HG03039 (cell line): ENCODE results near the gene PROX2.

ENCODE experiments used
- ATAC-seq: cut with Tn5 transposase; IDR thresholded peaks from one replicate; pipeline ENCODE4 v1.9.1; 2021; ENCODE audit warnings: mild to moderate bottlenecking, moderate library complexity; ENCODE audit not compliant: unreplicated experiment

The PROX2 gene

DNA sequence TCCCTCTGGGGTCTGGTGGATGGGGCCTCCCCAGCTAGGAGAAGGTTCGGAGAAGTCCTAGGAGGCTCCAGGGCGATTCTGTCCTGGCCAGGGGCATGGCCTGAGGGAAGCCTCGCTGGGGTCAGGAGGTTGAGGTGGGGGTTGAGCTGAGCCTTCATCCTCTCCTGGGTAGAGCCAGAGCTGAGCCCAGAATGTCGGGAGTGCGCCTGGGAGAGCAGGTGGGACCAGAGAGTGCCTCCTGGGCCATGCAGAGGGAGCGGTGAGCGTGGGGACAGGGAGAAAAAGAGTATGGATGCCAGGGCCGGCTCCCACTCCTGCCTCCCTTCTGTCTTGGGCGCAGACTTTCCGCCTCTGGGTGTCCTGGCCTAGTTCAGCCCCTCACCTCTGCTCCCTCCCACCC lies 34.0 kb upstream of the PROX2 start:
- ATAC-seq = no peak

DNA sequence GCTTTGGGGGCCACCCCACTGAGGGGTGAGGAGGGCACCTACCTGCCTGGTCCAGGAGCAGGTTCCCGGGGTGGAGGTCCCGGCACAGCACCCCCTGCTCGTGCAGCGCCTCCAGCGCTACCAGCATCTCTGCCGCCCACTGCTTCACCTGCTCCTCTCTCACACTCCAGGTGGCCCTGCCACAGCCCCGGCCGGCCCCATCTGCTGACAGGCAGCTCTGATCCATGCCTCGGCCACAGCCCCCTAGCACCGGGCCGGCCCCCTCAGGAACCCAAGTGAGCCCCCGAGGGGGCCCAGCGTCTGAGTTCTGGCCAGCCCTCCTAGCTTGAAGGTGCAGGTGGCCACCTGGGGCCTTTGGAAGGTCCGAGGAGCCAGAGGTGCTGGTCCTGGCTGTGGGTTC lies 33.6 kb upstream of the PROX2 start:
- no peak for ATAC-seq

DNA sequence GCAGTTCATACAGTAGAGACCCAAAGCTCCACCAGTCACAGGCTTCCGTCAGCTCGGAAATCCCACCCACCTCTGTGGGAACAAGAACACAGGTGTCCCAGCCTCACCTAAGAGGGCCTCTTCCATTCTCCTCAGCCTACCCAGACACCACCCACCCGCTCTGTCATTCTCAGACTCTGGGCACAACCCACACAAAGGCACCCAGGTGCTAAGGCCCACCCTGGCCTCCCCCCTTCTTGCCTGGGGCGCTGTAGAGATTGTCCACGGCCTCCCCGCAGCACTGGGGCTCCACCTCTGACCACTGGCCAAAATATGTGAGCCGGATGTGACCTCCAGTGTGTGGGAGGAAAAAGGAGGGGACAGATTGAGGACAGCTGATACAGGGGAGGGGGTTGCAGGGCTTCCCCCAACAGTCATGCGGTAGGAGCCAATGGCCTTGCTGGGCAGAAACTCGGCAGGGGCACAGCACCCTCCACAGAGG lies 33.0 kb upstream of the PROX2 start:
- no peak for ATAC-seq

DNA sequence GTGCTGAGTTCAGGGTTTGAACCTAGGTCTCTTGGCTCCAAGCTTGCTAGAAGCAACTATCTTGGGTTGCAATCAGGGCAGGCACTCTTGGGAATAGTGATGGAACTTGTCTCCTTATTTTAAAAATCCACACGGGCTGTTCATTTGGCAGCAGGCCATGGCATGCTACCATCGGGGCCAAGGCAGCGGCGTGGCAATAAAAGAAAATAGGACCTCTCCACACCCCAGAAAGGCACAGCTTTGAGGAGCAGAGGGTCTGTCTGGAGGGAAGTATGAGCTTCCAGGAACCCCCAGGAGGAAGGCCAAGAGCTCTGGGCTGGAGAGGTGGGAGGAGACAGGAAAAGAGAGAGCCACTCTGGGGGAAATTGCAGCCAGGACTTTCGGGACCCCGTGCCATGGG lies 31.8 kb upstream of the PROX2 start:
- ATAC-seq = no peak

DNA sequence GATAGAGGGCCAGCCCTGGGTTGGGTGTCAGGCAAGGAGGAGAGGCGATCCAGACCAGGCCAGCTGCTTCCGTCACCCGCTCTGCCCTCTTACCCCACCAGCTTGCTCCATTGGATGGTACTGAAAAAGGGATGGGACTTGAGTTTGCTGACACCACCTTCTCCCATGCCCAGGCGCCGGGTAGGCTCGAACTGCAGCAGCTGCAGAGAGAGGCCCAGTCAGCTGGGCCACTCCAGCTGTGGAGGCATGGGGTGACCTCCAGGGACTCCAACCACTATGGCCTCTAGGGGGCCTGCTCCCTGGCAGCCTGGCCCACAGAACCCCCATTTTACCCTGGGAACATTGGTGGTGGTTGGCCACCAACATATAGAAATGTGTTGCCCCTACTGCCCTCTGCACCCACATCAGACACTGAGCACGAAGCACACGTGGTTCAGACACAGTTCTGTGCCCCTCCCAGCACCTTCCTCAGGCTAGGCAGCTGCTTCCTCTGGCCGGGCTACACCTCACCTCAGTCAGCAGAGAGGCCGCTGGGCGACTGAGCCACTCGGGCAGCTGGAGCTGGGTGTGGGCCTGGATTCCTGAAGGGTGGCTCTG lies 31.1 kb upstream of the PROX2 start:
- no peak for ATAC-seq

DNA sequence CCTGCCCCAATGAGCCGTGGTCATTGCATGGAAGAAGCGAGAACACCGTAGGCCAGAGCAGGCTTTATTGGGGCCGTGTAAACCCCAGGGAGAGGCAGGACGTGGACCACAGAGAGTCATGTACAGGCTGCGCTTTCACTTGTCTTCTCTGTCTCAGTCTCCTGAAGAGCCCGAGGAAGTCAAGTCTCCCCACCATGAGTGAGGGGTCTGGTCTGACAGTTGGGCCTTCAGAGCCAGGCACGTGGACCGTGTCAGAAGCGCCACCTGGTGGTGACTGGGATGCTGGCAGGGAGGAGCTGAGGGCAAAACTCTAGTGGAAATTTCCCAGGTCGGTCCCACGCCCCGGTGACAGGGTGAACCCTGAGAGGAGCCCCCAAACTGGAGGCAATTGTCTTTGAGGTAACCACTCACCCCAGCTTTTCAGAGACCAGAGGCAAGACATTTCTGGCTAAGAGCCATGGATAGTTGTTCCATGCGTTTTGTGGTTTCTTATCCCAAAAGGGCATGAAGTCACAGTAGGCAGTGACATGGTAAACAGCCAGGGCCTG lies 29.7 kb upstream of the PROX2 start:
- no peak for ATAC-seq

DNA sequence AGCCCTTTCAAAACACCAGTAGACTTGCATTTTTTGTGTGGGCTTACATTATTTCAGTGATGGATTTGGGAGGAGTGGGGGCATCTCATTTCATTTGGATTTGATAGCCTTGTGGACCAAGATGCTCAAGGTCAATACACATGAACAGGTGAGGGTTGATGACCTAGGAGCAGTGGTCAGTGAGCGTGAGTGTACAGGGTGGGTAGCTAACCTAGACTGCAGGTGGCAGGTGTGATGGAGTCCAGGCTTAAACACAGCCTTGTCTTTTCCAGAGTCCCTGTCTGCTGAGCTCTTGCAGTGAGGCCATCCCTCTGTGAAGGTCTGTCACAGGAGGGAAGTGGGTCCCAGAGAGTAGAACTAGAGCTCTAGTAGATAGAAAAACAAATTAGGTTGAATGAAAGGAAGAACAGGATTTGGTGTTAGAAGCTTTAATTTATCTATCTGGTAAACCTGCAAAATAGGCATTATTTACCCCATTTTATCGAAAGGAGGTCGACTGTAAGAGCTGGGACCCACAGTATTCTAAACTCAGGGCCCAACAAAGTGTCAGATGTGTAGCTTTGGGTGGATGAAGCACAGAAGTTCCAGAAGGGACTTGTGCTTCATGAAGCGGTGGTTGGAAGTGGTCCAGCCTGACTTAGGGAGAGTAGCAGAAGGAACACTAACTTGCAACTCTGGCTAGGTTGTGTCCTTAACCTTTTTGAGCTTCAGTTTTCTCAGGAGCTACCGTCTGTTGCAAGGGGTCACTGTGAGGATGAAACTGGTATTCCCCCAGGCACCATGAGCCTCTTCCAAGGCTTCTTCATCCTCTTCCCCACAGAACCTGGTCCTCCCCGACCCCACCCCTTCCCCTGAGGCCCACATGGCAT lies 28.9 kb upstream of the PROX2 start:
- ATAC-seq = no peak

DNA sequence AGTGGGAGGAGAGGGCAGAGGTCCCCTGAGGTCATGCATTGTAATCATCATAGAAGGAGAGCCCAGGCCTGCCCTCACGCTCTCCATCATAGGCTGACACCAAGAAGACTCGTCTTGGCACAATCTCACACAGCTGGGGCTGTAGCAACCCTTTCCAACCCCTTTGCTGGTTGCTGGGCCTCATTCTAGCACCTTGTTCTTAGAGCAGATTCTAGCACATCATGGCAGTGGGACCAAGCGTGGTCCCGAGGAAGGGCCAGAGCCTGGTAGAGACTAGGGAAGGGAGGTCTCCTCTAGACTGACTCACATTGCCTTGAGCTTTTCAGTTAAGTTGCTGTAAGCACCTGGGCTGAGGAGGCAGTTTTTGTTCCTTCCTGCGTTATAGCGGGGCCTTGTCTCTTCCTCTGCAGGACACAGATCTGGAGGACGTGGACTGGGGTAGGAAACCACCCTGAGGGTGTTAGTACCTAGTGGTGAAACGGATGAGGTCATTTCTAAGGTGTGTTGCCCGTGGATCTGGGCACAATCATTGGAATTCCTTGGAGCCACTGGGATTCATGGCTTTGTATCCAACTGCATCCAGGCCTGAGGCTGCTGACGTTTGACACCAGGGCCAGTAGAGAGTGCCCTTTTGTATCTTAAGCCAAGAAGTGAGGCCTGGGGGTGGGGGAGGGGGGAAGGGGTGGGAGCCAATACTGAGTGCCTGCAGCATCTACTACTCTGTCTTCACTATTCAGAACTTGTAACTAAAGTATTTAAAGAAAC lies 27.2 kb upstream of the PROX2 start:
- no peak for ATAC-seq

DNA sequence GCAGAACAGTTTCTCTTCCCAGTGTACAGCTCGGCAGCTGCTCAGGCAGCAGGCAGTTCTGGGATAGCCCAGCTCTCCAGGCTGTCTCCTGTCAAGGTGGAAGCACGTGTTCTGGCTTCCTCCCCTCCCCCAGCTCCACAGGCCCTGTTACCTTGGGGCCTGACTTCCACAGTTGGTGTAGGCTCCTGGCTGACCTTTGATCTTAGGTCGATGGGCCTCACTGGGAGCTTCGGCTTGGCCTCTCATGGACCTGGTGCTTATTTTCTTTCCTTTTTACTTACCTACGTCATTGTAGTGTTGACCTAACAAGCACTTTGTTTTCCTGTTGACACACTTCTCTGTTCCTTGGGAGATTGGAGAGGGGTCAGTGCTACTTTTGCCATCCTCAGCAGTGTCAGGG lies 22.7 kb upstream of the PROX2 start:
- ATAC-seq = no peak

DNA sequence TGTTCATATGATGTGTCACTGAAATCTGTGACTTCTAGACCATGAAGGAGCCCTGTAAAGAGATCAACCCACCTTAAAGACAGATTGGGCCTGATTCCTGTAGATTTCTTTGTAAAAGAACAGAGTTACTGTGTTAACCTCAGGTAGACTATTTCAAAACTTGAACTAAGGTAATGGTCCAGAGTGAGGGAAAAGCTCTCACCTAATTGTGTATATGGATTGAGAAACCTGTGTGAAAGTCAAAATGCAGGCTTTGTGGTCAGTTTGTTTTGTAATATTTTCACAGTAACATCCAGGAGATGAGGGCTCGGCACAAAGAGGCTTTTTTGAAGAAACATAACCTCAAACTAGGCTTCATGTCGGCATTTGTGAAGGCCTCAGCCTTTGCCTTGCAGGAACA lies 22.1 kb upstream of the PROX2 start:
- ATAC-seq = no peak

DNA sequence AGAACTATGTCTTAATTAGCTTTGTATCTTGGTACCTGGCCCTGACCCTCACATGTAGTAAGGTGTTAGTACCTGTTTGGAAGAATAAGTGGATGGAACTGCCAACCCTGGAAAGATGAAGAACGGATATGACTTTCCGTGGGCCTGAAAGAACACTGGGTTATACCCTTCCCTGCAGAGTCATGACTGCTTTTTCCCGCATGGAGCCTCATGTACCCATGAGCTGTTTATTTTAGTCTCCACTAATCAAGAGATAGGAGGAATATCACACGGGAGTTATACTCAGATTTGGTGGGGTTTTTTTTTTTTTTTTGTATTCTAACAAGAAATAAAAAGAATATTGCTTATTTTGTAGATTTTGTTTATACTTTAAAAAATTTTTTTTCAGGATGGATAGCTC lies 21.7 kb upstream of the PROX2 start:
- no peak for ATAC-seq

DNA sequence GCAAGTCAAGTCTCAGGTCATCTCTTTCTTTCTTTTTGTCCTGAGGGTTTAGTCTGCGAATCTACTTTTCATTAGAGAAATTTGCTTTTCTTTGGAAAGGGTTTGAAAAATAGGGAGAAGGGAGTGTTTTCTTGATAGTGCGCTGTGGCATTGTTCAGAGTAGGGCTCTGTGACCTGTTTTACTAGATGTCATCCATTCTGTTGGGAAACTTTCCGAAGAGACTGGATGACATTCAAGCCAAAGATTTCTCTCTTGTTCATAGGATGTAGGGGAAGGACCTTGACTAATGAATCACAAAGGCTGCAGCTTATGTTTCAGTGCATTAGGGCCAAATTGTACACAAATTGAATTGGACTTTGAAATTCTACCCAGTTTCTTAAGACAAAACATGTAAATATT lies 20.5 kb upstream of the PROX2 start:
- ATAC-seq = no peak

DNA sequence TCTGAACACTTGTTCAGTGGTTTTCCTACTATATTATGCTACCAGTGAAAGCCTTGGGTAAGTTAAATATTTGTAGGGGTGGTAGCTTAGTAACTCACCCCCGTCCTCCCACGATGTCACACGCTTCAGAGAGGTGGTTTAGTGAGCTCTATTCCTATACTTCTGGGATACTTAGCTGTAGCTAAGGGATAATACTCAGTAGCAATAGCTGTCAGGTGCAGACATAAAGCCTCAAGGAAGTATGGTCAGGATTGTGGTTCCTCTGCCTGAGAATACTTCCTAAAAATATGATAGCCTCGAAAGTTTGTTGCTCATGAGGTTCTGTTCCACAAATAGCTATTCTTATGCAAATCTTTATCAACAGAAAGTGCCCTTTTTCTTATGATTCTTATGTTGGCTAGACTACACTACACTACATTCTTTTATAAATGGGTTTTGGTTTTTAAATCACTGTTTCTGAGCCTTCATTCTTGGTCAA lies 17.7 kb upstream of the PROX2 start:
- no peak for ATAC-seq

DNA sequence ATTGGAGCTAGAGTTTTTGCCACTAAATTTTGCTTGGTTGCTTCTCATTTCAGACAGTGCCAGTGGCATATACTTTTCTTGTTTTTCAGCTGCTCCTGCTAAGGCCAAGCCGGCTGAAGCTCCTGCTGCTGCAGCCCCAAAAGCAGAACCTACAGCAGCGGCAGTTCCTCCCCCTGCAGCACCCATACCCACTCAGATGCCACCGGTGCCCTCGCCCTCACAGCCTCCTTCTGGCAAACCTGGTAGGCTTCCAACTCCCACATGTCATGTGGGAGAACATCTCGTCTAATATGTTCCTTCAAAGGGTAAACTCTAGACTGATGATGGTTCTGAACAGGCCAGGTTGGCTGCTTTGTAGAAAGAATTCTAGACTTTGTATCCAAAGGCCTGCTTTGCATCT lies 16.8 kb upstream of the PROX2 start:
- ATAC-seq = no peak

DNA sequence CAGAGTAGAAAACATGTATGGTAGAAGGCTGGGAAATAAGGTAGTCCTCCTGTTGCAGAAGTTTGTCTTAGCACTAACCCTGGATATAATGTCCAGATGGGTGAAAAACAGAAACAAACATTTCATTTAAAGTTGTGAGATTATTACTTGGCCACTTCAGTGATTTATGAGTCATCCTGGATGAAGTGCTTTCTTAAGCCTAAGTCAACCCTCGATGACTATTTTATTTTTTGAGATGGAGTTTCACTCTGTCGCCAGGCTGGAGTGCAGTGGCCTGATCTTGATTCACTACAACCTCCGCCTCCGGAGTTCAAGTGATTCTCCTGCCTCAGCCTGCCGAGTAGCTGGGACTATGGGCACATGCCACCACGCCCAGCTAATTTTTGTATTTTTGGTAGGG lies 15.9 kb upstream of the PROX2 start:
- no peak for ATAC-seq

DNA sequence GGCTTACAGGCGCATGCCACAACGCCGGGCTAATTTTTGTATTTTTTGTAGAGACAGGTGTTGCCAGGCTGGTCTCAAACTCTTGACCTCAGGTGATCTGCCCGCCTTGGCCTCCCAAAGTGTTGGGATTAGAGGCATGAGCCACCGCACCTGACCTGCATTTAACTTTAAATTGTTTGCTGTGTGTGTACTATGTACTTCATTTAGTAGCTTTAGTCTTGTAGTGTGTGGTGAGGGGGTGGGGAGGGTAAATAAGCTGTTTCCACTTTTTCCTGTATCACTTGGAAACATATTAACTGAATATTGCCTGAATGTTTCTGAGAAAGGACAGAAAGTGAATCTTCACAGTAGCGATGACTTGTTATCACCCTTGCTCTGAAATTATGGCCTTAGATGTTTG lies 14.3 kb upstream of the PROX2 start:
- ATAC-seq = no peak

DNA sequence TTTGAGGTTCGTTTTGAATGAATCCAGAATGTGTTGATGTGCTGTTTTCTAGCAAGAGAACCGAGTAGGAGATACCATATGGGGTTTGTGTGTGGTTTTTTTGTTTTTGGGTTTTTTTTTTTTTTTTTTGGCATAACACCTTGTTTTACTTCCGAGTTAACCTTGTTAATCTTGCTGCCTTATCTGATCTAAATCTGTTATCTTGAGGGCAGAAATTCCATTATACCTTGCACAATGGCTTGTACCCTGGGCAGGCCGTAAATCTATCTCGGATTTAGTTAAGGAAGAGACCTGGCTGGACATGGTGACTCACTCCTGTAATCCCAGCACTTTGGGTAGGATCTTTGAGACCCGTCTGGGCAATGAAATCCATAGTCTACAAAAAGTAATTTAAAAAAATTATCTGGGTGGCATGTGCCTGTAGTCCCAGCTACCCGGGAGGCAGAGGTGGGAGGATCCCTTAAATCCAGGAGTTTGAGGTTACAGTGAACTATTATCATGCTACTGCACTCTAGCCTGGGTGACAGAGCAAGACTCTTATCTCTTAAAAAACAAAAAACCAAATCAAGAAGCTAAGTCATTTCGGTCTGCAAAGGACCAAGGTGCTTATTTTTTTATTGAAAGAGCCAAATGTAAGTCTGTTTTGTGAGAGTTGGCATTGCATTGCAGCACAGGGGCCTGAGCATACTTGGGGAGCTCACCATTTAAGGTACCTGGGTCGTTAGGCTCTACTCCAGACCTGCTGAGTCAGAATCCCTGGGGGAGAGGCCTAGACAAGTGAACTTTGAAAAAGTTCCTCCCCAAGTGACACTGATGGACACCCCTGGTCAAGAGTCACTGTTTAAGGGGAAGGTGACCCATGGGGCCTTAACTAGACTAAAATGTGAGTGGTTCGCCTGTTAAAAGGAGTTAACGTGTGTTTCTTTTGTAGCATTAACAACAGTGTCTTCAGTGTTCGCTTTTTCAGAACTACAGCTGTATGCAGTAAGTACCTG lies 12.5 kb upstream of the PROX2 start:
- no peak for ATAC-seq

DNA sequence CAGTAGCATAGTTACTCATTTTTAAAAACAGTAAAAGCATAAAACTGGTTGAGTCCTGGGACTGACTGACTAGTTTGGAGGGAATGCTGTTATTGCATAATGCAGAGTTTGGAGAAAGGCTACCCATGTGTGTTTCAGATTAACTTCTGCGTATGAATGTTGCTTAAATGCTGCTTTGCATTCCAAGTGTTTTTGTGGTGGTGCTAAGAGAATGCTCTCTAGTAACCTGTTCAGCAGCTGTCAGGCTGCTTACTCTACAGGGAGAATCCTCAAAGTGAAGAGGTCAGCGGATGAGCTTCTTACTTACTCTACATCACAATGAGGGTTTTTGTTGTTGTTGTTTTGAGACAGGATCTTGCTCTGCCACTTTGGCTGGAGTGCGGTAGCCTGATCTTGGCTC lies 10.1 kb upstream of the PROX2 start:
- ATAC-seq = no peak

DNA sequence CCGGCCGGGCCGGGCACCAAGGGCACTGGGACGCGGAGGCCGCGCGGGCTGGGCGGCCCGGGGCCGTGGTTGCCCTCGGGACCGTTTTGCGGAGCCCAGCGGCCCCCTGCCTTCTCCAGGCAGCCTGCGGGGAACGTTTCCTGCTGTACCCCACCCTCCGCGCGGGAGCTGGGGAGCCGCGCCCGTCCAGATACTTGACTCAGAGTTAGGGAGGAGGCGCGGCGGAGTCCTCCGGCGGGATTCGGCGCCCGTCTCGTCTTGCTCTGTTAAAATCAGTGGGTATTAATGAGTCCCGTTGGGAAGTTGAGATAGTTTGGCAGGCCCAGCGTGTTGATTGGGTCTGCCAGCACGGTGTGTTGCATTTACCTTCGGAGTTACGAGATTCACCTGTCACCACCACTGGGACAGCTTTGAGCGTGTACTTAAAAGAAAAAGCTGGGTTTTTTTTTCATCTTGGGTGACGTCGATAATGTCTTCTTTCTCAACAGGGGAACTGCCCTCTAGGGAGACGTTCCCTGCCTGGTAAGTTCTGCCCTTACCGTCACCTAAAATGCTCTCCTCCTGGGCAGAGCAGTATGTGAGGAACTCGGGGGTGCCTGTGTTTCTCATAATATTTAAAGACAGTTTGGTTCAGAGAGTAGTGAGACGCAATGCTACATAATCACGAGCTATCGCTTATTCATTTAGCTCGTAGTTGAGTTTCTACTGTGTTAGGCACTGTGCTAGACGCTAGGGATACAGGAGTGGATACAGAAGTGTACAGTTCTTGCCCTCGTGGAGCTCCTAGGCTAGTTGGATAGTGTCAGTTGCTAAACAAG lies 6.4 kb upstream of the PROX2 start:
- peak; percentile 28 for ATAC-seq
